M059J (cell line): ENCODE measurements around the gene APC2. TPM values are rescaled to one million over a fixed set of nuclear protein-coding genes. Genes with fewer than 3 reads are reported as not detected.

Experiments used
- DNase-seq: peaks from one replicate; pipeline ENCODE4 v3.0.0-alpha.2; 2012; ENCODE audit warnings: low read depth
- total RNA-seq: library from RNA; depleted of rRNA; stranded (reverse); fragments of >200 nt; shearing (Covaris generic); gene quantifications from 2 replicates; pipeline ENCODE4 v1.2.3, GENCODE V29; 2014; rRNA removed

Gene APC2, protein sequence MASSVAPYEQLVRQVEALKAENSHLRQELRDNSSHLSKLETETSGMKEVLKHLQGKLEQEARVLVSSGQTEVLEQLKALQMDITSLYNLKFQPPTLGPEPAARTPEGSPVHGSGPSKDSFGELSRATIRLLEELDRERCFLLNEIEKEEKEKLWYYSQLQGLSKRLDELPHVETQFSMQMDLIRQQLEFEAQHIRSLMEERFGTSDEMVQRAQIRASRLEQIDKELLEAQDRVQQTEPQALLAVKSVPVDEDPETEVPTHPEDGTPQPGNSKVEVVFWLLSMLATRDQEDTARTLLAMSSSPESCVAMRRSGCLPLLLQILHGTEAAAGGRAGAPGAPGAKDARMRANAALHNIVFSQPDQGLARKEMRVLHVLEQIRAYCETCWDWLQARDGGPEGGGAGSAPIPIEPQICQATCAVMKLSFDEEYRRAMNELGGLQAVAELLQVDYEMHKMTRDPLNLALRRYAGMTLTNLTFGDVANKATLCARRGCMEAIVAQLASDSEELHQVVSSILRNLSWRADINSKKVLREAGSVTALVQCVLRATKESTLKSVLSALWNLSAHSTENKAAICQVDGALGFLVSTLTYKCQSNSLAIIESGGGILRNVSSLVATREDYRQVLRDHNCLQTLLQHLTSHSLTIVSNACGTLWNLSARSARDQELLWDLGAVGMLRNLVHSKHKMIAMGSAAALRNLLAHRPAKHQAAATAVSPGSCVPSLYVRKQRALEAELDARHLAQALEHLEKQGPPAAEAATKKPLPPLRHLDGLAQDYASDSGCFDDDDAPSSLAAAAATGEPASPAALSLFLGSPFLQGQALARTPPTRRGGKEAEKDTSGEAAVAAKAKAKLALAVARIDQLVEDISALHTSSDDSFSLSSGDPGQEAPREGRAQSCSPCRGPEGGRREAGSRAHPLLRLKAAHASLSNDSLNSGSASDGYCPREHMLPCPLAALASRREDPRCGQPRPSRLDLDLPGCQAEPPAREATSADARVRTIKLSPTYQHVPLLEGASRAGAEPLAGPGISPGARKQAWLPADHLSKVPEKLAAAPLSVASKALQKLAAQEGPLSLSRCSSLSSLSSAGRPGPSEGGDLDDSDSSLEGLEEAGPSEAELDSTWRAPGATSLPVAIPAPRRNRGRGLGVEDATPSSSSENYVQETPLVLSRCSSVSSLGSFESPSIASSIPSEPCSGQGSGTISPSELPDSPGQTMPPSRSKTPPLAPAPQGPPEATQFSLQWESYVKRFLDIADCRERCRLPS (N-terminal part only)
- total RNA-seq = 0.49 TPM in 1 of 2 replicates, not detected in the other

DNA sequence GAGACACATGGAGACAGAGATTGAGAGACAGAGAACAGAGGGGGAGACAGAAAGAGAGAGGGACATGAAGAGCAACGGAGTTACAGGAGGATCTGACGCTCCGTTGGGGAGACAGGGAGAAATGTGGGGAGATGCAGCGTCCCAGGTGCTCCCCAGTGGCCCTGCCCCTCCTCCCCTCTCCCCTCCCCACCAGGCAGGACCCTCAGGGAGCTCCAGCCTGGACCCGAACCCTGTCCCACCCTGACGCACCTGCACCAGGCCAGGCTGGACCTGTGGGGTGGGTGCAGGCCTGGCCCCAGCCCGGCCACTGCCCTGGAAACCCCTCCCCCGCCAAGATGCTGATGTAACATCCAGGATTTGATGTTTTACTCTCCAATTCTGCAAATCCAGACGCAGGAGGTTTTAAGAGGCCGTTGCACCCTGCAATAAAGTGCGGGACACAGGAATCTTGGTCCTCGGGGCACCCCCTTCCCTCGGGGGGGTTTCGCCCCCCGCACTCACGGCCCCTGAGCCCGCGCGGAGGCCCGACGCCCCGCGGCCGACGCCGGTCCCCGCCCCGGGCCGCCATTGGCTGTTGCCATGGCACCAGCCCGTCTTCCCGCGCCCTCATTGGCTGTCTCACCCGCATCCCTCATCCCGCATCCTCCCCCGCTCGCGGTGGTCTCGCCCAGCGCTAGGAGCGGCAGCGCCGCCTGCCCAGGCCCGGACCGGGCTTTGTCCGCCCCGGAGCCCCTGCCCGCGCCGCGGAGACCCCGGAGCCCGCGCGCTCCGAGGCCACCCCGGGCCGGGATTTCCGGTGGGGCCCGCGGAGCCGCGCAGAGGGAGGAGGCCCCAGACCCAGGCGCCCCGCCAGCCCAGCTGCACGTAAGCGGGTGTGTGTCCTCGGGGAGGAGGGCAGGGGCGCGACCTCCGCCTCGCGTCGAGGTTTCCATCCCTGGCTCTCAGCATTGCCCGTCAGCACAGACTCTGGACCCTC is at the start of gene APC2:
TSS of gene APC2 (plus strand) at position 655 of the 976 bp plus-strand sequence. CDS start 2,881 bp downstream, outside the sequence.
- no peak for DNase-seq

DNA sequence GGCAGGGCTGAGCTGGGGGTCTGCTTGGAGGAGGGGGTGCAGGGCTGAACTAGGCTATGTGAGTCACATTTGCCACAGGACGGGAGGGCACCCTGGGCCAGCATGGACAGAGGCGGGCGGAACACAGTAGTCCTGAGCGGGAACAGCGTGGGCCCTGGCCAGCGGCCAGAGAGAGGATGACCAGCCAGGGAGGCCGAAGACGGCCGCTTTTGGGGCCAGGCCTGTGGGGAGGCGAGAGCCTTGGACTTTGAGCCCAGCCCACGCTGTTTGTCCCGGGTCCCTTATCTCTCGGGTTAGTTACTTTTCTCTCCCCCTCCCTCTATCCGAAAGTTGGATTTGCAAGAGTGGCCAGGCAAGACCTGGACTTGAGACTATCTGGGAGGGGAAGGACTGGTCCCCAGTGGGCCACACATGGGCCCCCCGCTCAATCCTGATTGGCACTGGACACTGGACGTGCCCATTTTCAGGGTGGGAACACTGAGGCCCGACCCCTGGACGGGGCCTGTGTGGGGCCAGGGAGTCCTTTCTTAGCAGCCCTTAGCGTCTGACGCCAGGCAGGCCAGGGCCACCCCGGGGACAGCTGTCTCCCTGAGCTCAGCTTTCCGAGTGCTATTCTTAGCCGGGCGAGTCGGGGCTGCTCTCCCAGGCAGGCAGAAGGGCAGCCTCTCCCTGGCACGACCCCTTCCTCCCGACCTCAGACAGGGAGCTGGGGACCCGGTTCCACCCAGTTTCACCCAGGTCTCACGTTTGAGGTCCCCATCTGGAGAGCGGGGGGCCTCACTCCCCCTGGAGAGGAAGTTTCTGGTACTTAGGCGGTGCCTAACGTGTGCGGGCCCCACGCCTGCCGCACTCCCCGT is 49.4 kb upstream of the APC2 start:
- DNase-seq = no peak

DNA sequence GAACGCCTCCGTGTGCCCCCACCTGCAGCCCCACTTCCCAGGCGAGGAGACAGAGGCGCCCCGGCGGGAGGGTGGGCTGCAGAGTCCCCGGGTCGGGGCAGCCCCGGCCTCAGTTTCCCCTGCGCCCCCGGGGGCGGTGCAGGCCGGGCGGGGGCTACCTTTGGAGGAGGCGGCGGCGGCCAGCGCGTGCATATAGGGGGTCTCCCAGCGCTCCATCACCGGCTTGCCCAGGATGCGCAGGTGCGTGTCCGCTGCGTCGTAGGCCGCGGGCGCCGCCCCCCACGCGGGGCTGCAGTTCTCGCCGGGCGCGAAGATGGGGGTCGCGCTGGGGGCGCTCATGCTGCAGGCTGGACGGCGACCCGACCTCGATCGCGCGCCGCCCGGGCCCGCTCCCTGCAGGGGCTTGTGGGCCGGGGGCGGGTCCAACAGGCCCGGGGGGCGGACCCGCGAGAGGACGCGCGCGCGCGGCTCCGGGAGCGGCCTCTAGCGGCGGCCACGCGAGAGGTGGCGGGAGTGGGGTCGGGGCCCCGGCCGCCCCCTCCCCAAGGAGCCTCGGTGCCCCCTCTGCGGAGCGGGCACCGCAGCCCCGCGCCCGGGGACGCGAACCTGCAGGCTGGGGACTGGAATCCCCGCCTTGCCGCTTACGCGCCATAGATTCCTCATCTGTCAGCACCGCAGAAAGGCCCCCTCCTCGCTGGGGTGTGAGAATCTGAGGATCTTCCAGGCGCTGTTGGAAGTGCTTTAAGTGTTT is 48.6 kb upstream of the APC2 start, which contains the start of gene GAMT:
TSS of gene GAMT (minus strand) at position 405 of the 751 bp plus-strand sequence. CDS start at position 339, 66 bp downstream.
- DNase-seq = no peak

DNA sequence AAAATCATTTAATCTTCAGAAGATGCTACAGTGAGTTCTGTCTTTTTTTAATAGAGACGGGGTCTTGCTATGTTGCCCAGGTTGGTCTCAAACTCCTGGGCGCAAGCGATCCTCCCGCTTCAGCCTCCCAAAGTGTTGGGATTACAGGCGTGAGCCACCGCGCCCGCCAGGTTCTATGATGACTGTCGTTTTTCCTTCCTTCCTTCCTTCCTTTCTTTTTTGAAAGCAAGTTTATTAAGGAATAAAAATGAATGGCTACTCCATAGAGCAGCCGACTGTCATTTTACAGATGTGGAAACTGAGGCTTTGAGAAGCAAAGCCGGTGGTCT is 48.1 kb upstream of the APC2 start:
- DNase-seq = no peak

DNA sequence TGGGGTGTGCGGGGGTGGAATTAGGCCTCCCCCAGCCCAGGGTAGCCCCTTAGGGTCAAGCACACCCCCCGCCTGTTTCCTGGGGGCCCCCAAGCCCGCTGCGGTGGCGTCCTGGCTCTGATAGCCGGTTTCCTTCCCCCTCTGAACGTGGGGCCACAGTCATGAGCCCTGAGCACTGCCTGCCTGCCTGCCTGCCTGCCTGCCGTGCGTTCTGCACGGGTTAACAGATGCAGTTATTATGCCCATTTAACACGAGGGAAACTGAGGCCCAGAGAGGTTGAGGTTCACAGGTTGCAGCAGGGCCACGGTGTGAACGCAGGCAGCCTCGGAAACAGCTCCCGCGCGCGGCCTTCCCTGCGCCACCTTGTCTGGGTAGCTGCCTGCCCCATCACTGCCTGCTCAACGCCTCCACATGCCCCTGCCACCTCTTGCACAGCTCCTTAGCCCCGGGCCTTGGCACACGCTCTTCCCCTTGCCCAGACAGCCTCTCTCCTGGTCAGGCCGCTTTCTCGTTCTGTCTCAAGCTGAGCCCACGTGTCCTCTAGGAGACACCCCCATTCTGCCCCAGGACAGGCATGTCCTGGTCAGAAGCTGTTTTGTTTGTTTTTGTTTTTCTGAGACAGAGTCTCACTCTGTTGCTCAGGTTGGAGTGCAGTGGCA is 47.4 kb upstream of the APC2 start:
- DNase-seq = peak; percentile 53

DNA sequence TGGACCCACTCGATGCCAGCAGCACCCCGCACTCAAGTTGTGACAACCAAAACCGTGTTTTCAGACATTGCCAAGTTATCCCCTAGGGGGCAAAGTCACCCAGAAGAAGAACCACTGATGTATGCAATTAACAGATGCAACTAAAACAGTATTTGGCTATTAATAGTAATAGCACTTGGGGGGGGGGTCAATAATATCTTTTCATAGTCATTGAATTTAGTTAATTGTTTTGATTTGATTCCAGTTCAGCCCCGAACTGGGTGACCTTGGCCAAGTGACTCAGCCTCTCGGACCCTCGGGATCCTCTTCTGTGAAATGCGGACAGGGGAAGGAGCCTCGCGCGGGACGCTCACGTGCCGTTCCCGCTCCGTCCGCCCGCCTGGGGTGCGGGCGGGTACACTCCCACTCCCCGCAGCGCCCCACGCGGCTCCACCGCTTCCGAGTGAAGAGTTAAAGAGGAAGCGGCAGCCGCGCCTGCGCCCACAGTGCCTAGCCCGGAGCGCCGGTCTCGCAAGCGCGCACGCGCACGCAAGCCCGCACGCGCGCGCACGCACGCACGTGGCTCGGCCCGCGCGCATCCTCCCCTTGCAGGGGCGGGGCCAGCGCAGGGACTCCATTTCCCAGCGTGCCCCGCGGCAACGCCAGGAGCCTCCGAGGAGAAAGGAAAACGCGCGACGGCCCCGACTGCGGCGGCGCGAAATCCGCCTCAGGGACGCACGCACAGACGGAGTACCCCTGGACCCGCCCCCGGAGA is 43.0 kb upstream of the APC2 start:
- peak; percentile 97 for DNase-seq

DNA sequence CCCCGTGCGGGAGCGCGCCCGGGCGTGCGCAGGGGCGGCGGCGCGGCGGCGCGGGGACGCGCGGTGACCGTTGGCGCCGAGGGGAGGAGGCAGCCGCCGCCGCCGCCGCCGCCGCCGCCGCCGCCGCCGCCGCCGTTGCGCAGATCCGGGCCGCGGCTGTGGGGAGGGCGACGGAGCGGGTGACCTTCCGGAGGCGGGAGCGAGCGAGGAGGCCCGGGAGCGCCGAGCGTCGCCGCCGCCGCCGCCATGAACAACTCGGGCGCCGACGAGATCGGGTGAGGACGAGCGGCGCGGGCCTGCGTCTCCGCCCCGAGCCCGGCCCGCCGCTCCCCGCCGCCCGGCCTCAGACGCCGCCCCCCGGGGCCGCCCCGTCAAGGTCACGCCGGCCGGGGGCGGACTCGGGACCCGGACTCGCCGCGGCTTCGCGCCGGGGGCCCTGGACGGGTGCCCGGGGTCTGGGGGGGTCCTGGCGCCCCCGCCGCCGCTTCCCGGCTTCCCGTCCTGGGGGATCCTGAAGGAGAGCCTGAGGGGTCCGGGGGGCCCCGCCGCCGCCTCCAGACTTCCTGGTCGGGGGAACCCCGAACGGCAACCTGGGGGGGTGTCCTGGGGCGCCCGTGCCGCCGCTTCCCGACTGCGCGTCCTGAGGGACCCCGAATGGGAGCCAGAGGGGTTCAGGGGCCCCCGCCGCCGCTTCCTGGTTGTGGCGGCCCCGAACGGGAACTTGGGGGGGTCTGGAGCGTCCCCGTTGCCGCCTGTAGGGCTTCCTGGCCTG is 42.2 kb upstream of the APC2 start, which contains the start of gene DAZAP1:
TSS of gene DAZAP1 (plus strand) at position 59 of the 772 bp plus-strand sequence. CDS start at position 247, 188 bp downstream.
- DNase-seq = peak; percentile 26

DNA sequence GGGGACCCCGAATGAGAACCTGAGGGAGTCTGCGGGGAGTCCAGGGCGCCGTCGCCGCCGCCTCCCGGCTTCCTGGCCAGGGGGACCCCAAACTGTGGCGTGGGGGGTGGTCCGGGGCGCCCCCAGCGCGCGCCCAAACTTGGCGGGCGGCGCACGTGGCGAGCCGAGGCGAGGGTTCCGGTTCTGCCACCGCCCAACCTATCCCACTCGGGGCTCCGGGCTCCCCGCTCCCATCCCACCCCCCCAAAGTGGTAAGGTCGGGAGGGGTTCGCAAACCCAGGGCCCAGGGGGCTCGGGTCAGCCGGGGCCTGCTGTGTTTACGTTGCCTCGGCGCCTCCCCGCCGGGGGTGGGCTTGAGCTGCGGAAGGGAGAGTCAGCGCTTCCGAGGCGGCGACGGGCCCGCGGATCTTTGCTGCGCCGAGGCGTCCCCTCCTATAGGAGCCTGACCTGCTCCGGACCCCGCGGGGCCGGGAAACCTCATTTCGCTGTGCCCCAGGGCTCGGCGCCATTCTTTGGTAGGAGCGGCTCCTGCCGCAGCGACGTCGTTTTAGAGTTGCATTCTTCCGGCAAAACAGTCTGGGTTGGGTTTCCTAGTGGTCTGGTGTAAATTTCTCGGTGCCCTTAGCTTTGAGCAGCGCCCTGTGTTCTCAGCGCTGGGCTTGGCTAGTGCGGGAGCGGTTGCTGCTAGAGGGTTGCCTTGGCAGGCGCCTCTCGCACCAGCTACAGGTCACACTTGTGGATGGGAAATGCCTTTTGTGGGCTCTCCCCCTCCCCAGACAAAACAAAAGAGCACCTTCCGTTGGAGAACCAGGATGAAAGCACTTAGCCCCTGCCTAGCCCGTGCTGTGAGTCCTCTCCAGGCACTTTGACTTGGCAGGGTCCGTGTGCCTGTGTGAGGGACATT is 41.4 kb upstream of the APC2 start:
- DNase-seq = peak; percentile 41

DNA sequence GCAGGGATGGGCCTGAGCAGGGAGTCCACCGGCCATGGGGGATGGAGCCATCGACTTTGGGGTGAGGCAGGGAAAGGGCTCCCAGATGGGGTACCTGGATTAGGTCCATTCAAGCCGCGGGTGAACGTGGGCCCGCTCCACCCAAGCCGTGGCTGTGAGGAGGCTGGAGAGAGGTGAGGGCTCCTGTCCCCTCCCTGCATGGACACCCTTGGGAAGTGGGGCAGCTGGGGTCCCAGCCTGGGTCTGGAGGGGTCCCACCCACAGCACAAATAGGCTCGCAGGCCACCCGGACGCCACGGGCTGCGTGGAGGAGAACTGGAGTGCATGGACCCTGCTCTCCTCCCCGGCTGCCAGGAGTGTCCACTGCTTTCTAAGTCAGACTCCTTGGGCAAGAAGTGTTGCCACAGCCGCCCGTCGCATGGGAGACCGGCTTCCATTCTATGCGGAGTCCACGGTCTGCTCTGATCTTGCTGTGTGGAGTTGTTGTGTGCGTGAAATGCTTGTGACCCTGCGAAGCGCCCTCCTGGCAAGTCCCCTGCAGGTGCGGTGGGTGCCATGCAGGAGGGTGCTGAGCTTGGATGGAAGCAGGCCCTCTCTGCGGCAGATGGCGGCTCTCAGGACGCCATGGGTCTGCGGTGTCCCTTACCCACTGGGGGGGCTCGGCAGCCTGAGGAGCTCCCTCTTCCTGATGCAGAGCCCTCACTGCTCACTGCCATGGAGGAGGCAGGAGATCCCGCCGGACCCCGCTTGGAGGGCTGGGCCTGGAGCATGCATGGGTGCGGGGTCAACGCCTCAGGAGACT is 40.5 kb upstream of the APC2 start:
- no peak for DNase-seq

DNA sequence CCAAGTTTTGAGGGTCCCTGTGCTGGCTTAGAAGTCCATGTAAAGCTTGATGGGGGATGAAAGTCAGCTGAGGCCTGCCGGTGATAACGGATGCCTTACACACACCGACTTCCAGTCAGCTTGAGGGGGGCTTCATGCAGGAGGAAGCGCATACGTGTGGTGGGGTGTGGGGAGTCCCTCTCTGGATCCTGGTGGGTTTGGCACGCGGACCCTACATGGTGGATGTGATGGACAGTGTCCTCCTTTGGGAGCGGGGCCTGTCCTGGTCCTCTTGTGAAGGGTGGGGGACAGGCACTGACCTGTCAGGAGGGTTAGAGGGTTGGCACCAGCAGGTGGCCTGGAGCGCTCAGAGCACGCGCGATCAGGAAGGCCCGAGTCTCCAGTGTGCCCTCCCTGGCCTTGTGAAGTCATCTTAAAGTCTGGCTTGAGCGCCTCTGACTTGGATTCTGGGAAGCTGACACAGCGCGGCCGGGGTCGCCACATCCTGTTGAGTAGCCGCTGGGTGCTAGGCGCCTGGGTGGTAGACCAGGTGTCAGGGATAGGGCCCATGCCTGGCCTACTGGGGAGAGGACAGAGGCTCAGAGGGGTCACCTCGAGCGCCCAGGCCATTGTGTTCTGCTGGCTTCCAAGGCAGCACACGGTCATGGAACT is 39.7 kb upstream of the APC2 start:
- peak; percentile 36 for DNase-seq

DNA sequence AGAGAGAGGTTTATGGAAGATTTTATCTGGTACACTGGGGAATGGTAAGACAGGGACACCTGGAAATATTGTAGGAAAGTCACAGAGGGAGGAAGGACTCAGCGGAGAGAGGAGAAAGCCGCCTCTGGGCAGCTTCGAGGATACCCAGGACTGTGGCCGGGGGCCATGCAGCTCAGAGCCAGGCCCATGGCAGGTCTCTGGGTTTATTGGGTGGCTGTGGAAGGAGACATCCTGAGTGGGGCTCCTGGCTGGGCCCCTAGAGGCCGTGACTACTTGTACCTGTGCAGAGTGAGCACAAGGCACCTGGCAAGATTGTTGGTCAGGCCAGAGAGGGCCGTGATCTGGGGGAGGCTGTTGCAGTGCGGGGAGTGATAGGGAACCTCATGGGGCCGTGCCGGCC is 39.1 kb upstream of the APC2 start:
- no peak for DNase-seq

DNA sequence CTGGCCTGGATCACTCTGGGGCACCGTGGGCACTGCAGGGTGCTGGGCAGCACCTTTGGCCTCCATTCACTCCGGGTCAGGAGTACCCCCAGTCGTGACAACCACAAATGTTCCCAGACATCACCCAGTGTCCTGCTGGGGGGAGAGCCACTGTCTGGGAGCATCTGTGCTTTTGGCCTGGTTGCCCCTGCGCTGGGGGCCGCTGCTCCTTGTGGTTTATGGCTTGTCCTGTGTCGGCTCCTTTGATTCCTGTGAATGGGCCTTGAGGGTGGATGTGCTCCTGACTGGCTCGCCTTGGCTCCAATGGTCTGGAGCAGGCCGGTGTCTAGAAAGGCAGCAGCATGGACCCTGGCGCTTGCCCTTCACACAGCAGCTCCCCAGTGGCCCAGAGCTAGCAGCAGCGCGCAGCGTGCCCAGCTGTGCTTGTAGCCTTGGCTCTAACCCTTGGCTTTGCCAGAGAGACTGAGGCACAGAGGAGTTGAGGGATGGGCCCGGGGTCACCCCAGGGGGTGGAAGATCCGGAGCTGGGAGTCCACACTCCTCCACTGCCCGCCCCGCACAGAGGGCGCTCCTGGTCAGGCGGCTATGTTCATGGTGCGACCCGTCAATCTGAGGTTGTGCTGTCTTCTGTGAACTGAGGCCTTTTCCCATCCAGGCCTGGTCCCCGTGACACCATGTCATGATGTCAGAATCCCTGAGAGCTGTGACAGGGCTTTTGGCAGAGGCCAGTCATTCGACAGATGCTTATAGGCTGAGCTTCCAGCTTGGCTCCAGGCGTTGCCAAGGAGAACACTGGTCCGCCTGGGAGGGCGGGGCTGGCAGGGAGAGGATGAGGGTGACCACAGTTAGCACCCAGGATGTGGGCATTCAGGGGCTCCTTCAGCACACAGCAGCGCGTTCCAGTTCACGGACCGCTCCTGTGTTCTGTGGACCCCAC is 38.4 kb upstream of the APC2 start:
- no peak for DNase-seq

DNA sequence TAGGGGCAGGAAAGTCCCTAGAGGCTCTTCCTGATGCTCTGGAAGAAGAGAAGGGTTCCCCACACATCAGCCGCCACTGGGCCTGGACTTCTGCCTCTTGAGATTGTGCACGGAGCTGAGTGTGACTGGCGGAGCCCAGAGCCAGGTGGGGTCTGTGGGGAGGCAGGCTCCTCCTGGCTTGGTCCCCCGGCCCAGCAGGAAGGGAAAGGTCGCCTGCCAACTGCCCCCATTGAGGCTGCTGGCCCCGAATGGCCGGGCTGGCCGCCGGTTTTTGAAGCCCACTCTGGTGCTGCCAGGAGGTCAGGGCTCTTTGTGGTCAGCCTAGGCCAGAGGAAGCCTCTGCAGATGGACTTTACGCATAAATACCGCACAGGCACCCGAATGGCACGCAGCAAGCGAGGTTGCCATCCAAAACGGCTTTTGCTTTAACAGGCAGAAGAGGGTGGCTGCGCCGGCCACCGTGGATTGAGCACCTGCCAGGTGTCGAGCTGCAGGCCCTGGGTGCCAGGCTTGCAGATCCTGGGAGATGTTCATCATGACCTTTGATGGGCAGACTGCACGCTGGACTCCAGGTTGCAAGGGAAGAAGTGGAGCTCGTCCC is 37.5 kb upstream of the APC2 start:
- no peak for DNase-seq
